Caco-2 (cell line): ENCODE measurements around the gene P2RY13. TPM values are rescaled to one million over a fixed set of nuclear protein-coding genes. Genes with fewer than 3 reads are reported as not detected.

Experiments used
- BruUV-seq: library from RNA; stranded (reverse); fragments of 400-500 nt; replicated peaks from 2 replicates; lab custom pipeline; 2021; lab: Mats Ljungman, UMichigan
- CTCF ChIA-PET: fragments of 300-600 bp; sonication (Branson Sonifier 250); formaldehyde crosslinking; loops from one replicate; lab custom pipeline; 2022; ENCODE audit warnings: antibody characterized with exemption; lab: Charles Lee
- POLR2A ChIA-PET: fragments of 300-600 bp; sonication (Branson Sonifier 250); formaldehyde crosslinking; loops from one replicate; lab custom pipeline; 2022; ENCODE audit warnings: antibody characterized with exemption; lab: Charles Lee
- DNase-seq, 2 experiments: peaks; one replicate each; pipeline versions ENCODE4 v3.0.0 to v3.0.0-alpha.2; 2020 to 2022
- H3K27me3 ChIP-seq: replicated peaks from 2 replicates; pipeline ENCODE4 v1.6.0; 2011; ENCODE audit warnings: low read length; ENCODE audit not compliant: control insufficient read depth, insufficient read depth
- H3K36me3 ChIP-seq: 2 replicates; pipeline ENCODE4 v1.5.1; 2011; ENCODE audit warnings: low read length; ENCODE audit not compliant: control insufficient read depth, insufficient read depth
- H3K4me1 ChIP-seq: fragments of 250-450 bp; sonication (Bioruptor Pico); 2 replicates; pipeline ENCODE4 v1.5.1; 2020; ENCODE audit warnings: mild to moderate bottlenecking
- H3K4me3 ChIP-seq: 2 replicates; pipeline ENCODE4 v1.5.1; 2011; ENCODE audit warnings: low read depth, mild to moderate bottlenecking, control low read depth, low read length
- H3K9me3 ChIP-seq: fragments of 250-450 bp; sonication (Bioruptor Pico); 2 replicates; pipeline ENCODE4 v1.5.1; 2020; ENCODE audit warnings: mild to moderate bottlenecking, moderate library complexity
- H3K27ac Mint-ChIP-seq: one replicate; pipeline ENCODE4 v1.8.0; 2022; ENCODE audit warnings: mixed read lengths; ENCODE audit not compliant: unreplicated experiment
- H3K27me3 Mint-ChIP-seq: one replicate; pipeline ENCODE4 v1.8.0; 2022; ENCODE audit warnings: mixed read lengths; ENCODE audit not compliant: insufficient read depth, unreplicated experiment
- H3K36me3 Mint-ChIP-seq: one replicate; pipeline ENCODE4 v1.8.0; 2022; ENCODE audit warnings: mild to moderate bottlenecking, mixed read lengths; ENCODE audit not compliant: insufficient read depth, unreplicated experiment
- H3K4me1 Mint-ChIP-seq: one replicate; pipeline ENCODE4 v1.8.0; 2022; ENCODE audit warnings: low read depth, mixed read lengths; ENCODE audit not compliant: unreplicated experiment
- H3K4me3 Mint-ChIP-seq: one replicate; pipeline ENCODE4 v1.8.0; 2022; ENCODE audit warnings: mild to moderate bottlenecking, moderate library complexity, mixed read lengths; ENCODE audit not compliant: unreplicated experiment
- H3K9me3 Mint-ChIP-seq: one replicate; pipeline ENCODE4 v1.8.0; 2022; ENCODE audit warnings: mixed read lengths; ENCODE audit not compliant: unreplicated experiment
- CTCF ChIP-seq, 2 experiments: fragments of 200-600 bp in 1 of 2; IDR thresholded peaks; 1 replicate in 1 of 2; 2 replicates in 1 of 2; pipeline versions ENCODE4 v1.5.1 to v1.8.0; 2011 to 2022; ENCODE audit warnings: antibody characterized with exemption in 1 of 2, control low read depth in 1 of 2, inconsistent platforms in 1 of 2, low read depth in 1 of 2, low read length in 1 of 2, mild to moderate bottlenecking in 1 of 2, moderate library complexity in 1 of 2; ENCODE audit not compliant: insufficient read depth in 1 of 2, severe bottlenecking in 1 of 2, unreplicated experiment in 1 of 2
- intact Hi-C: fragments of 100-400 bp; cut with micrococcal nuclease; formaldehyde crosslinking; loops from one replicate; pipeline ENCODE4 v1.10.0; 2022; ENCODE audit not compliant: unreplicated experiment
- total RNA-seq: library from RNA; stranded (reverse); gene quantifications from 2 replicates; pipeline ENCODE4 v1.2.3, GENCODE V29; 2022

Gene P2RY13
- total RNA-seq, 1 experiment from 2014 or later = not detected

GRCh38 chr3:151371526-151371925 lies 42.2 kb upstream of the P2RY13 start:
- Histone ChIP-seq H3K4me3 (no peak overlapping the region), H3K36me3 (no peaks in the 10 kb centered on the region), H3K4me1 (no peaks in the 10 kb centered on the region), H3K27me3 (no peaks in the 10 kb centered on the region), H3K9me3 (no peaks in the 10 kb centered on the region)
- no peak for DNase-seq
- Mint-ChIP-seq H3K4me1 (no peaks in the 10 kb centered on the region), H3K4me3 (no peak overlapping the region), H3K9me3 (no peaks in the 10 kb centered on the region), H3K27me3 (no peaks in the 10 kb centered on the region), H3K27ac (no peak overlapping the region), H3K36me3 (no peaks in the 10 kb centered on the region)
- ChIA-PET CTCF (no interaction called here), POLR2A (no interaction called here)
- intact Hi-C loops = no loop called here
- TF ChIP-seq CTCF (IDR thresholded peaks at IDR 0.05; ENCODE audit: insufficient read depth in 1 of 2, low read depth in 1 of 2, low read length in 1 of 2, severe bottlenecking in 1 of 2, unreplicated experiment in 1 of 2) = no peak
- no TSS peak for BruUV-seq

- CTCF ChIA-PET = no interaction called here
- no peaks in the 10 kb centered on the region for H3K4me1 Mint-ChIP-seq
- no peaks in the 10 kb centered on the region for H3K27me3 Mint-ChIP-seq
- no peaks in the 10 kb centered on the region for H3K9me3 Mint-ChIP-seq
- POLR2A ChIA-PET = no interaction called here
- H3K4me3 ChIP-seq = no peak overlapping the region
- TF ChIP-seq CTCF (IDR thresholded peaks at IDR 0.05; ENCODE audit: insufficient read depth in 1 of 2, low read depth in 1 of 2, low read length in 1 of 2, severe bottlenecking in 1 of 2, unreplicated experiment in 1 of 2) = no peak
- H3K27ac Mint-ChIP-seq = no peak overlapping the region
- no peaks in the 10 kb centered on the region for H3K27me3 ChIP-seq
- no peaks in the 10 kb centered on the region for H3K36me3 Mint-ChIP-seq
- no peaks in the 10 kb centered on the region for H3K4me1 ChIP-seq
- DNase-seq = no peak
- no peak overlapping the region for H3K4me3 Mint-ChIP-seq
- H3K36me3 ChIP-seq = no peaks in the 10 kb centered on the region
- H3K9me3 ChIP-seq = no peaks in the 10 kb centered on the region
- BruUV-seq = no TSS peak
- intact Hi-C loops = no loop called here
Measured at GRCh38 chr3:151367448-151367847, 38.1 kb upstream of the P2RY13 start.

- POLR2A ChIA-PET = no interaction called here
- H3K36me3 Mint-ChIP-seq = no peaks in the 10 kb centered on the region
- BruUV-seq = no TSS peak
- Histone ChIP-seq H3K27me3 (no peaks in the 10 kb centered on the region), H3K4me3 (no peak overlapping the region), H3K36me3 (no peaks in the 10 kb centered on the region), H3K4me1 (no peaks in the 10 kb centered on the region), H3K9me3 (no peaks in the 10 kb centered on the region)
- TF ChIP-seq CTCF (IDR thresholded peaks at IDR 0.05; ENCODE audit: insufficient read depth in 1 of 2, low read depth in 1 of 2, low read length in 1 of 2, severe bottlenecking in 1 of 2, unreplicated experiment in 1 of 2) = no peak
- no peaks in the 10 kb centered on the region for H3K27me3 Mint-ChIP-seq
- CTCF ChIA-PET = no interaction called here
- DNase-seq = no peak
- no peak overlapping the region for H3K4me3 Mint-ChIP-seq
- H3K27ac Mint-ChIP-seq = no peak overlapping the region
- H3K9me3 Mint-ChIP-seq = no peaks in the 10 kb centered on the region
- intact Hi-C loops = no loop called here
- H3K4me1 Mint-ChIP-seq = no peaks in the 10 kb centered on the region
Measured at GRCh38 chr3:151366993-151367392, 37.6 kb upstream of the P2RY13 start.
